Mesendoderm (in vitro differentiated cells): ENCODE data around the gene CR2.

Experiments used
- DNase-seq: peaks from one replicate; pipeline ENCODE4 v3.0.0; 2013
- H2AK5ac ChIP-seq: 2 replicates; pipeline ENCODE4 v1.6.1; 2013; ENCODE audit warnings: low read length, inconsistent platforms
- H2BK120ac ChIP-seq: 2 replicates; pipeline ENCODE4 v1.6.1; 2013; ENCODE audit warnings: low read depth, mild to moderate bottlenecking, low read length, moderate library complexity, mixed read lengths
- H2BK15ac ChIP-seq: replicated peaks from 2 replicates; pipeline ENCODE4 v1.6.1; 2013; ENCODE audit warnings: low read depth, mild to moderate bottlenecking, moderate library complexity
- H2BK5ac ChIP-seq: 2 replicates; pipeline ENCODE4 v1.6.1; 2013; ENCODE audit warnings: low read length, inconsistent platforms
- H3K18ac ChIP-seq: 2 replicates; pipeline ENCODE4 v1.6.1; 2013; ENCODE audit warnings: mild to moderate bottlenecking, low read length, mixed read lengths
- H3K23ac ChIP-seq: one replicate; pipeline ENCODE4 v1.6.1; 2013; ENCODE audit warnings: low read length
- H3K27ac ChIP-seq: 2 replicates; pipeline ENCODE4 v1.5.1; 2013; ENCODE audit warnings: low read depth, mild to moderate bottlenecking, inconsistent platforms, low read length, moderate library complexity
- H3K27me3 ChIP-seq: 2 replicates; pipeline ENCODE4 v1.6.1; 2013; ENCODE audit warnings: low read length, control low read depth, mild to moderate bottlenecking, inconsistent platforms; ENCODE audit not compliant: insufficient read depth, poor library complexity
- H3K36me3 ChIP-seq: 2 replicates; pipeline ENCODE4 v1.6.1; 2013; ENCODE audit warnings: low read length, inconsistent platforms; ENCODE audit not compliant: control insufficient read depth, insufficient read depth
- H3K4ac ChIP-seq: one replicate; pipeline ENCODE4 v1.6.1; 2013; ENCODE audit warnings: low read depth, mild to moderate bottlenecking, low read length, moderate library complexity
- H3K4me1 ChIP-seq: 2 replicates; pipeline ENCODE4 v1.6.1; 2013; ENCODE audit warnings: low read depth, low read length, inconsistent platforms; ENCODE audit not compliant: control insufficient read depth
- H3K4me2 ChIP-seq: 2 replicates; pipeline ENCODE4 v1.6.1; 2013; ENCODE audit warnings: low read length
- H3K4me3 ChIP-seq: 2 replicates; pipeline ENCODE4 v1.5.1; 2013; ENCODE audit warnings: mild to moderate bottlenecking, low read length
- H3K56ac ChIP-seq: one replicate; pipeline ENCODE4 v1.6.1; 2013; ENCODE audit warnings: low read length
- H3K79me1 ChIP-seq: 2 replicates; pipeline ENCODE4 v1.6.1; 2013; ENCODE audit warnings: low read length, inconsistent platforms
- H3K79me2 ChIP-seq: 2 replicates; pipeline ENCODE4 v1.6.1; 2013; ENCODE audit warnings: mild to moderate bottlenecking, low read length; ENCODE audit not compliant: control insufficient read depth, insufficient read depth
- H3K9ac ChIP-seq: 2 replicates; pipeline ENCODE4 v1.6.1; 2013; ENCODE audit warnings: low read length, inconsistent platforms
- H4K5ac ChIP-seq: one replicate; pipeline ENCODE4 v1.6.1; 2013; ENCODE audit warnings: low read length
- H4K8ac ChIP-seq: one replicate; pipeline ENCODE4 v1.6.1; 2013; ENCODE audit warnings: low read depth, mild to moderate bottlenecking, control low read depth, low read length, moderate library complexity
- WGBS: extraction: QIAGEN DNeasy Blood & Tissue Kit; methylation state at CpG from one replicate; pipeline ENCODE4 v1.1.7; 2013; ENCODE audit warnings: low lambda C conversion rate, missing lambda C conversion rate; ENCODE audit not compliant: insufficient coverage; ENCODE audit errors: extremely low coverage; 5-methylcytosine and 5-hydroxymethylcytosine counted together

Gene CR2

DNA sequence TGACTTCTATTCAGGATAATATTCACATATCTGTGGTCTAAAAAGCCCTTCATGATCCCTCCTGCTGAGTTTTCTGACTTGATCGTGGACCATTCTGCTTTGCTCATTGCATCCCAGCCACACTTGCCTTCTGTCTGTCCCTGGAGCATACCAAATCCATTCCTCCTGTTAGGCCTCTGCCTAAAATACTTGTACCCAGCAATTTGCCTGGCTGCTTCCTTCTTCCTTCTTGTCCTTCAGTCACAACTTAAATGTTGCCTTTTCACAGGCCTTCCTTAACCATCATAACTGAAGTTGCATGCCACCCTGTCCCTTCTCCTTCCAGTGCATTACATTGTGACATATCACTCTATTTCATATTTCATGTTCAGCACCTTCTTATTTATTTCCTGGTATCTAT is 4.3 kb downstream of the CR2 start:
- H3K23ac ChIP-seq = no peak overlapping the region
- no peak overlapping the region for H3K4me3 ChIP-seq
- no peak overlapping the region for H4K5ac ChIP-seq
- no CpG with 5 or more reads among the region's 1 CpG for WGBS
- no peak overlapping the region for H3K18ac ChIP-seq
- H2BK5ac ChIP-seq = no peak overlapping the region
- H3K27me3 ChIP-seq = peaks cover 6% of the 10 kb centered on the region
- no peak overlapping the region for H4K8ac ChIP-seq
- no peak overlapping the region for H3K4me2 ChIP-seq
- H2BK15ac ChIP-seq = no peak overlapping the region
- H3K36me3 ChIP-seq = no peaks in the 10 kb centered on the region
- H3K79me1 ChIP-seq = no peaks in the 10 kb centered on the region
- H3K79me2 ChIP-seq = no peaks in the 10 kb centered on the region
- no peak overlapping the region for H2BK120ac ChIP-seq
- no peak overlapping the region for H3K9ac ChIP-seq
- no peak overlapping the region for H3K27ac ChIP-seq
- H3K4me1 ChIP-seq = no peaks in the 10 kb centered on the region
- H3K56ac ChIP-seq = no peak overlapping the region
- H2AK5ac ChIP-seq = no peak overlapping the region
- H3K4ac ChIP-seq = no peak overlapping the region
- DNase-seq = no peak

DNA sequence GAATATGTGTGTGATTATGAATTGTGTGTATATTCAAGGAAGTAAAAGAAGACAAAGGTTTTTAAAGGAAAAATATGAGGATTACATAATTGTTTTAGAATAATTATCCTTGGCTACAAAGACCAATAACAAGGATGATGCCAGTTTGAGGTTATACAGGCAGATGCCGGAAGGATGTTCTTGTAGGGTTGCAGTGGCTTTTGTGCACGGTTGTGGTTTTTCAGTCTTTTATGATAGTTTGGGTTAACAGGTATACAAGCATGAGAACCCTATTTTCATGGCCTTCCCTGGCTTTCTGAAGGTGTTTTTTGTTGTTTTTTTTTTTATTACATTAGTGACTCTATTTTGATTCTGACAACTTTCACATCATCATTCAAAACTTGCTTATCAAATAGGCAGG is 4.9 kb downstream of the CR2 start:
- Histone ChIP-seq H4K8ac (no peak overlapping the region), H3K23ac (no peak overlapping the region), H3K4me2 (no peak overlapping the region), H4K5ac (no peak overlapping the region), H3K4me1 (no peaks in the 10 kb centered on the region), H2BK120ac (no peak overlapping the region), H3K4ac (no peak overlapping the region), H3K79me2 (no peaks in the 10 kb centered on the region), H2BK5ac (no peak overlapping the region), H3K27ac (no peak overlapping the region), H3K27me3 (peaks cover 6% of the 10 kb centered on the region), H2AK5ac (no peak overlapping the region), H3K36me3 (no peaks in the 10 kb centered on the region), H3K4me3 (no peak overlapping the region), H2BK15ac (no peak overlapping the region), H3K18ac (no peak overlapping the region), H3K56ac (no peak overlapping the region), H3K9ac (no peak overlapping the region), H3K79me1 (no peaks in the 10 kb centered on the region)
- WGBS = no CpG with 5 or more reads among the region's 2 CpGs
- no peak for DNase-seq

DNA sequence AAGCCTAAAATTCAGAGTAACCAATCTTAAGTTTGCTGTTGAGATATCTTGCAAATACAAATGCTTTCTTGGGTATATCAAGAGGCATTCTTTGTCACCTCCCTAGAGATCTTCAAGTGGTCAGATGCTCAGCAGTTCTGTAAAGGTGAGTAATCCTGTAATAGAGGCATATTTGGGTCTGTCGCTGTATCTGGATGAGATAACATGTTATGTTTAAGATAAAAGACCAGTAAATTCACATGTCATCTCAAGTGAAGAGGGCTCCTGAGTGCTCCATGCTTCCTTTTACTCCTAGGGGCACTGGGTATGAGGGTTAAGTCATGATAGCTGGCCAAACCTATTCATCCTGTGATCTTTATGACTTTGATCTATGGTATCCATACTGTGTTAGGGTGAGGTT is 7.5 kb downstream of the CR2 start:
- Histone ChIP-seq H3K4me3 (no peak overlapping the region), H3K27me3 (no peaks in the 10 kb centered on the region), H2BK120ac (no peak overlapping the region)

DNA sequence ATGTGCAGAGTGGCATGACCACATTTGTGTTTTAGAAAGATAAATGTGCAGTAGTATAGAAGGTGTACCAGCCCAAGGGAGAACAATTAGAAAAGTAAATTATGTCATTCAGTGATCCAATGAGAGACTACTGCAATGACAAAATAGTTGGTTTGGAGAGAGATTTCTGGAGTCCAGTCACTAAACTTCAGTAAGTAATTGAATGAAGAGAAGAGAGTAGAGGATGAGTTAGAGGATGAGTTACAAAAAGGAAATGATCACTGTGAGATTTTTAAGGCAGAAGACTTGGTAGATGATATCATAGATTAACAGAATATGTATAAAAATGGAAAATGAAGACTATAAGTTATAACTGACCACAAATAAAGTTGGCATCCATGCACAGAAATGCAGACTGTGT is 8.4 kb downstream of the CR2 start:
- Histone ChIP-seq H3K79me1 (no peaks in the 10 kb centered on the region), H3K4me1 (no peaks in the 10 kb centered on the region), H3K36me3 (no peaks in the 10 kb centered on the region), H3K4me3 (no peak overlapping the region), H3K4me2 (no peak overlapping the region), H3K4ac (no peak overlapping the region), H2AK5ac (no peak overlapping the region), H3K18ac (no peak overlapping the region), H4K8ac (no peak overlapping the region), H4K5ac (no peak overlapping the region), H3K9ac (no peak overlapping the region), H3K56ac (no peak overlapping the region), H3K79me2 (no peaks in the 10 kb centered on the region), H2BK120ac (no peak overlapping the region), H2BK15ac (no peak overlapping the region), H3K27me3 (no peaks in the 10 kb centered on the region), H3K23ac (no peak overlapping the region), H3K27ac (no peak overlapping the region), H2BK5ac (no peak overlapping the region)
- no peak for DNase-seq

More for the DNA sequence above, 7.5 kb downstream of the CR2 start:
- H3K4ac ChIP-seq = no peak overlapping the region
- no CpG with 5 or more reads among the region's 1 CpG for WGBS
- no peak overlapping the region for H3K4me2 ChIP-seq
- H2BK5ac ChIP-seq = no peak overlapping the region
- no peaks in the 10 kb centered on the region for H3K79me2 ChIP-seq
- no peak overlapping the region for H3K9ac ChIP-seq
- H3K4me1 ChIP-seq = no peaks in the 10 kb centered on the region
- no peaks in the 10 kb centered on the region for H3K79me1 ChIP-seq
- no peak overlapping the region for H2BK15ac ChIP-seq
- H3K36me3 ChIP-seq = no peaks in the 10 kb centered on the region
- no peak overlapping the region for H2AK5ac ChIP-seq
- no peak overlapping the region for H4K5ac ChIP-seq
- H3K23ac ChIP-seq = no peak overlapping the region
- no peak overlapping the region for H3K18ac ChIP-seq
- H3K27ac ChIP-seq = no peak overlapping the region
- peak; percentile 4 for DNase-seq
- H3K56ac ChIP-seq = no peak overlapping the region
- H4K8ac ChIP-seq = no peak overlapping the region

DNA sequence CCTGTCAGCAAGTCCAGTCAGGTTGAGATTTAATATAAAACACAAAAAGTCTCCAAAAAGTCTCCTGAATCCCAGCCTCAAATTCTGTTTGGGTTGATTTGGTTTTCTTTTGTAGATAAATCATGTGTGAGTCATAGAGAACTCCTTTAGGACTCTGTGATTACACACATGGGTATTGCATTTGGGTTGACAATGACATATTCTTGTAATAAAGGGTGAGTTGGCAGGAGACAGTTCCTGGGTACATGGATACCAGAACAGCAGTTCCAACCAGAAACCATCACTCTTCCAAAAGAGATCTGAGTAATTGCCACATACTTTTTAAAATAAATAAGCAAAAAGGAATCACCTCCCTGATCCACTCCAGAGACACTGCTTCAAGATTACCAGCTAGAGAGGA is 8.9 kb downstream of the CR2 start:
- no peak overlapping the region for H2BK15ac ChIP-seq
- no peak overlapping the region for H3K4me3 ChIP-seq
- H2BK5ac ChIP-seq = no peak overlapping the region
- no peak overlapping the region for H3K23ac ChIP-seq
- no peaks in the 10 kb centered on the region for H3K4me1 ChIP-seq
- H3K79me1 ChIP-seq = no peaks in the 10 kb centered on the region
- H2BK120ac ChIP-seq = no peak overlapping the region
- H3K27ac ChIP-seq = no peak overlapping the region
- H3K36me3 ChIP-seq = no peaks in the 10 kb centered on the region
- no peak overlapping the region for H4K8ac ChIP-seq
- no peak overlapping the region for H4K5ac ChIP-seq
- no peak overlapping the region for H3K4ac ChIP-seq
- no peak overlapping the region for H3K9ac ChIP-seq
- no peak overlapping the region for H3K18ac ChIP-seq
- no peaks in the 10 kb centered on the region for H3K27me3 ChIP-seq
- no peak for DNase-seq
- no peak overlapping the region for H2AK5ac ChIP-seq
- no peak overlapping the region for H3K4me2 ChIP-seq
- no peaks in the 10 kb centered on the region for H3K79me2 ChIP-seq
- H3K56ac ChIP-seq = no peak overlapping the region

DNA sequence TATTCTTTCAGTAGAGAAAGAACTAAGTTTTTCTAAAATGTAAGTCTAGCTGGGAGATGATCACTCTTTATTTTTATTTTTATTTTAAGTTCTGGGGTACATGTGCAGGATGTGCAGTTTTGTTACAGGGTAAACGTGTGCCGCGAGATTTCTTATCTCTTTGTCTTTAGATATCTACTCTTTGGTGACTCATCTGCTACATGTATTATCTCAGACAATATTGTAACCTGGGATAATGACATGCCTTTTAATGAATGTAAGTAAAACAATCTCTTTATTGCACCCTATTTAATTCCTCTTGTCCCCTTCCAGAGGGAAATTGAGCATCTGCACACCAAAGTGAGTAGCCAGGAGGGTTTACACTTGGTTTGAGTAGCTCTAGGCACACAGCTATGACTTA is 9.4 kb downstream of the CR2 start:
- Histone ChIP-seq H3K4me3 (no peak overlapping the region), H2BK15ac (no peak overlapping the region), H3K4ac (no peak overlapping the region), H3K27me3 (no peaks in the 10 kb centered on the region), H3K79me2 (no peaks in the 10 kb centered on the region), H3K4me1 (no peaks in the 10 kb centered on the region), H3K36me3 (no peaks in the 10 kb centered on the region), H4K5ac (no peak overlapping the region), H3K23ac (no peak overlapping the region), H3K9ac (no peak overlapping the region), H3K79me1 (no peaks in the 10 kb centered on the region), H2AK5ac (no peak overlapping the region), H3K56ac (no peak overlapping the region), H4K8ac (no peak overlapping the region), H3K27ac (no peak overlapping the region), H3K4me2 (no peak overlapping the region), H2BK120ac (no peak overlapping the region), H2BK5ac (no peak overlapping the region), H3K18ac (no peak overlapping the region)
- DNase-seq = no peak
- WGBS = no CpG with 5 or more reads among the region's 3 CpGs
